ENCODE measurements around the gene C19orf33.

GRCh38 chr19:38310279-38310670, 6.2 kb downstream of the C19orf33 start:
- TF ChIP-seq CTCF (IDR thresholded peaks at IDR 0.05): no peak
- TF ChIP-seq POLR2A (IDR thresholded peaks at IDR 0.05): no peak
- TF ChIP-seq EP300 (IDR thresholded peaks at IDR 0.05): no peak
- TF ChIP-seq POLR2AphosphoS5 (IDR thresholded peaks at IDR 0.05): no peak
